ENCODE results near the gene SIRT6.
"Not testable (repeated sequence)": the region's sequence is repeated elsewhere in the genome, so short reads cannot be mapped to it uniquely, and the experiment has no call there.

The SIRT6 gene

DNA sequence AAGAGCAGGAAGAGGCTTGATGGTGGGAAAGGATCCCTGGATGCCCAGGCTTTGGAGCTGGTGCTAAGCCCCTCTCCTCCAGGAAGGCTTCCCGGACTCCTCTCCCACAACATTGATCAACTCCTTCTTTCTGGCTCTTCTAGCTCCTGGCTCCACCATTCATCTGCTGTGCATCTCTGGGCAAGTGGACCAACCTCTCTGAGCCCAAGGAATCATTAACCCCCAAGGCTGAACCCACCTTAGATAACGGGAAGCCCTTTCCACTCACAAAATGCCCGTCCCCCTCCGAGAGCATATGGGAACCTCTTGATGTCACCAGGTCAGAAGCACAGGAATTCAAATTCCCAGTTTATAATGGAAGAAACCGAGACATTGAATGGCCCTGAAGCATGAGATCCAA, 5.2 kb downstream of the SIRT6 start:
- no peak for DNase-seq (ENCODE audit: low read depth, low spot score)
- H3K27ac ChIP-seq = no peak overlapping the region

DNA sequence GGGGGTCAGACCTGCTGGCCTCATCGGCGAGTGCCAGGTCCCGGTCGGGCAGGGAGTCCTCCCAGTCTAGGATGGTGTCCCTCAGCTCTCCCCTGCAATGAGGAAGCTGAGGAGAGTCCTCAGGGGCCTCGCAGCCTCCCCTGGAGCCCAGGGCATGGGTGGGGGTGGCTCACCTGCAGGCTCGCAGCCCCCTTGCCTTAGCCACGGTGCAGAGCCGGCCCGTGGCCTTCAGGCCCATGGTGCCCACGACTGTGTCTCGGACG, 6.8 kb downstream of the SIRT6 start:
- no peak overlapping the region for H3K27ac ChIP-seq
- DNase-seq (ENCODE audit: low read depth, low spot score) = no peak

- no peak for DNase-seq (ENCODE audit: low read depth, low spot score)
Observed at GRCh38 chr19:4174895-4175668, 7.3 kb downstream of the SIRT6 start.

GRCh38 chr19:4174213-4174894, 8.0 kb downstream of the SIRT6 start:
- no peak overlapping the region for H3K27ac ChIP-seq
- no peak for DNase-seq (ENCODE audit: low read depth, low spot score)

More at GRCh38 chr19:4174895-4175668, 7.3 kb downstream of the SIRT6 start:
- H3K27ac ChIP-seq = no peak overlapping the region

- no peak overlapping the region for H3K27ac ChIP-seq
- DNase-seq (ENCODE audit: low read depth, low spot score) = no peak
Observed at GRCh38 chr19:4173479-4174212, 8.7 kb downstream of the SIRT6 start.

GRCh38 chr19:4172861-4173473, 9.4 kb downstream of the SIRT6 start:
- no peak for DNase-seq (ENCODE audit: low read depth, low spot score)
- no peak overlapping the region for H3K27ac ChIP-seq

DNA sequence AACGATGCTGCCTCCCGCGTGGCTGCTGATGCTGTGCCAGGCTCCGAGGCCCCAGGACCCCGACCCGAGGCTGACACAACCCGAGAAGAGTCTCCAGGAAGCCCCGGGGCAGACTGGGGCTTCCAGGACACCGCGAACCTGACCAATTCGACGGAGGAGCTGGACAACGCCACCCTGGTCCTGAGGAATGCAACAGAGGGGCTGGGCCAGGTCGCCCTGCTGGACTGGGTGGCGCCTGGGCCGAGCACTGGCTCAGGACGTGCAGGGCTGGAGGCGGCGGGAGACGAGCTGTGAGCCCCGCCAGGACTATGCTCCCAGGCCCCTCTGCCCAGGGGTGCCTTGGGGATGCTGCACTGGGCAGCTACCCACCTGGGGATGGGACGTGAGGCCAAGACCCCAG, 10.7 kb downstream of the SIRT6 start:
- no peak overlapping the region for H3K27ac ChIP-seq
- DNase-seq (ENCODE audit: low read depth, low spot score) = no peak

DNA sequence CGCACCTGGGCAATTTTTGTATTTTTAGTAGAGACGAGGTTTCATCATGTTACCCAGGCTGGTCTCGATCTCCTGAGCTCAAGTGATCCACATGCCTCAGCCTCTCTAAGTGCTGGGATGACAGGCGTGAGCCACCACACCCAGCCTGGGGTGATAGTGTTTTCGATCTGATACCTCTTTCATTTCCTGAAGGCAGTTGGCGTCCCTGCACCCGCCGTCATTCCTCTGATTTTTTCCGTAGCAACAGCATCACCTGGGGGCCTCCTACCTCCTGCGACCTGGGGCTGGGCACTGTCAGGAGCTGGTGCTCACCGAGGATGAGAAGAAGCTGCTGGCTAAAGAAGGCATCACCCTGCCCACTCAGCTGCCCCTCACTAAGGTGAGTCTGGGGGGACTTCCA, 18.1 kb downstream of the SIRT6 start:
- DNase-seq (ENCODE audit: low read depth, low spot score) = no peak
- no peak overlapping the region for H3K27ac ChIP-seq

DNA sequence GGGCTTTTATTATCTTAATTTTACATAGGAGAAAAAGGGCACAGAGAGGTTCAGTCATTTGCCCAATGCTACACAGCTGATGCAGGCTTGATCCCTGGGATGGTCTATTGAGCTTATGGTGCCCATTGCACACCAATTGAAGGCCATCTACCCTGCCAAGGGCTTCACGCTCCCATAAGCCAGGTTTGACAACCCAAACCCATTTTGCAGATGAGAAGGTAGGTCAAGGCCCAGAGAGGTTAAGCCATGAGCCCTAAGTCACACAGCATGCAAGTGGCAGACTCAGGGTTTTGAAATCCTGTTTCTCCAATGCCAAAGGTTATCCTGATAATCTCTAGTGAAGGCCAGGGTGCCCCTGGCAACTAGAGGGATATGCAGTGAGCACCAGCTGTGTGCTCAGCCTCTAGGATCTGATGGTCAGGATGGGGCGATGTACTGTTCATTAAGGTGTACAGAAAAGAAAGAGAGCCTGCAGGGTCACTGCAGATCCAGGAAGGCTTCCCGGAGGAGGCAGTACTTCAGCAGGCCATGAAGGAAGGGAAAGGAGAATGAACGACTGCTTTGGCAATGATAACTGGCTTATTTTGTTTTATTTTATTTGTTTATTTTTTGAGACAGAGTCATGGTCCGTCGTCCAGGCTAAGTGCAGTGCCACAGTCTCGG, 20.8 kb downstream of the SIRT6 start:
- H3K27ac ChIP-seq = no peak overlapping the region
- DNase-seq (ENCODE audit: low read depth, low spot score) = no peak

DNA sequence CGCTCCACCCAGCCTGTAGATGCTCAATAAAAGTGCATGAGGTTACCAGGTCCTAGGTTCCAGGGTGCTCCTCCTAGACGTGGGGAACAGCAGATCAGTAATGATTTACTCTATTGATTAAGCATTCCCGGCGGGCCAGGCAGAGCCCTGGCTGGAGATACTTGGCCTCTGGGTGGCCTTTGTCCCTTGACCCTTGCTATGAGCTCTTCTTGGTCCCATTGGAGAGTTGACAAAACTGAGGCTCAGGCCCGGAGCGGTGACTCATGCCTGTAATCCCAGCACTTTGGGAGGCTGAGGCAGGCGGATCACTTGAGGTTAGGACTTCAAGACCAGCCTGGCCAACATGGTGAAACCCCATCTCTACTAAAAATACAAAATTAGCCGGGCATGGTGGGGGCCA, 24.4 kb downstream of the SIRT6 start:
- not testable (repeated sequence) for H3K27ac ChIP-seq; DNase-seq (ENCODE audit: low read depth, low spot score)

- DNase-seq (ENCODE audit: low read depth, low spot score) = no peak
- no peak overlapping the region for H3K27ac ChIP-seq
Observed at GRCh38 chr19:4157164-4157563, 25.2 kb downstream of the SIRT6 start.

- no peak for DNase-seq (ENCODE audit: low read depth, low spot score)
- H3K27ac ChIP-seq = no peak overlapping the region
Observed at GRCh38 chr19:4154571-4155312, 27.6 kb downstream of the SIRT6 start.

DNA sequence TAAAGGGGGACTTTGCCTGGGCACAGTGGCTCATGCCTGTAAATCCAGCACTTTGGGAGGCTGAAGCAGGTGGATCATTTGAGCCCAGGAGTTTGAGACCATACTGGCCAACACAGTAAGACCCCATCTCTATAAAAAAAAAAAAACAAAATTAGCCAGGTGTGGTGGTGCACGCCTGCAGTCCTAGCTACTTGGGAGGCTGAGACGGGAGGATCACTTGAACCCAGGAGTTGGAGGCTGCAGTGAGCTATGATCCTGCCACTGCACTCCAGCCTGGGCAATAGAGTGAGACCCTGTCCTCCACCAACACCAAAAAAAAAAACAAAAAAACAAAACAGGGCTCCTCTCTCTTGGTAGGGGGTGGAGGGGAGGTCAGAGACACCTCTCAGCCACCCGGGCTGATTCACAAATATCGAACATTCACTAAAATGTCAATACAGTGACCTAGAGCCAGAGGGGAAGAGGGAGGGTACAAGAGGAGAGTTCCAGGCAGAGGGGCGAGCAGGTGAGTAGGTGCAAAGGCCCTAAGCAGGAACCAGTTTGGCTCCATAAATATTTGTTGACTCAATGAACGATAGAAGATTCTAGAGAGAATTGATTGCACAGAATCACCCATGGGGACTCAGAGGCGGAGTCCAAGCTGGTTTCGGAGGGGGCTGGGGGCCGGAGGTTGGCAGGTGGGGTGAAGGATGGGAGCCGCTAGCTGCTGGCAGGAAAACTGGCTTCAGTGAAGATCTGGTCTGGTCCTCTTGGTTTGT, 29.9 kb downstream of the SIRT6 start:
- DNase-seq (ENCODE audit: low read depth, low spot score) = no peak
- H3K27ac ChIP-seq = no peak overlapping the region

GRCh38 chr19:4151623-4152022, 30.7 kb downstream of the SIRT6 start:
- no peak overlapping the region for H3K27ac ChIP-seq
- no peak for DNase-seq (ENCODE audit: low read depth, low spot score)

- DNase-seq (ENCODE audit: low read depth, low spot score) = no peak
- no peak overlapping the region for H3K27ac ChIP-seq
Observed at GRCh38 chr19:4149518-4150288, 32.7 kb downstream of the SIRT6 start.

DNA sequence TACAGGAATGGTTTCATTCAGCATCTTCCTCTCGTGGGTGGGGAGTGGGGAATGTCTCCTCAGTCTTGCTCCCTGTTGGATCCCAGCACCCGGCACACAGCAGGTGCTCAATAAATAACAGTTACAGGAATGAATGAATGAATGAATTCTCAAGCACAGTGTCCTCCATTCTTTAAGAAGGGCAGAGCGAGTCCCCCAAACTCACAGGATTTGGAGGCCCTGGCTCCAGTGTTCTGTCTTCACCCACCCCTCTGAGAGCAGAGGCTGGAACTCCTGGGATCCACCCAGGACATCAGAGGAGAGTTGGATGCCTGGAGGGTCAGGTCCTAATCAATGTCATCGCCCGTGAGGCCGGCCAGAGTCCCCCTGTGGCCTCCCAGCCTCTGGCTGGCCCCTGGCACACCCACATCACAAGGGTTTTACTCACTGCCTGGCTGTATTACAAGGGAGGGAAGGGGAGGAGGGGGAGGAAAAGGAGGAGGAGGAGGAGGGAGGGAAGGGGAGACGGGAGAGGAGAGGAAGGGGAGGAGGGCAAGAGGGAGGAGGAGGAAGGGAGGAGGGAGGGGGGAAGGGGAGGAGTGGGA, 37.6 kb downstream of the SIRT6 start:
- no peak for DNase-seq (ENCODE audit: low read depth, low spot score)
- H3K27ac ChIP-seq = no peak overlapping the region

- not testable (repeated sequence) for DNase-seq (ENCODE audit: low read depth, low spot score); H3K27ac ChIP-seq
Observed at GRCh38 chr19:4142916-4143315, 39.4 kb downstream of the SIRT6 start.

DNA sequence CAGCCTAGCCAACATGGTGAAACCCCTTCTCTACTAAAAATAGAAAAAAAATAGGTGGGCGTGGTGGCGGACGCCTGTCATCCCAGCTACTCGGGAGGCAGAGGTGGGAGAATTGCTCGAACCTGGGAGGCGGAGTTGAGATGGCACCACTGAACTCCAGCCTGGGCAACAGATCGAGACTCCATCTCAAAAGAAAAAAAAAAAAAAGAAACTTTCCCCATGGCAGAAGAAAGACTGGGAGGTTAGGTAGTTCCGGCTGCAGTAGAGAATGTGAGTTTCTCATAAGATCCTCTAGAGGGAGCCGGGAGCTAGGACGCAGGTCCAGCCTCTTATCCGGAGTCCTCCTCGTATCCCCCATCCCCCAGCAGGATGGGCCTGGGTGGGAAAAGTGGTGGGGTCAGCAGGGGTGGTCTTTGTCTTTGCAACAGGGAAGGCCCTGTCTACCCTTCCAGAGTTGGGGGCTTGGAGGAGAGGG, 42.1 kb downstream of the SIRT6 start:
- no peak overlapping the region for H3K27ac ChIP-seq
- no peak for DNase-seq (ENCODE audit: low read depth, low spot score)
